ENCODE data around the gene GALE.

GRCh38 chr1:23807453-23807852, 6.9 kb upstream of the GALE start:
- TF ChIP-seq, protein P1, sequence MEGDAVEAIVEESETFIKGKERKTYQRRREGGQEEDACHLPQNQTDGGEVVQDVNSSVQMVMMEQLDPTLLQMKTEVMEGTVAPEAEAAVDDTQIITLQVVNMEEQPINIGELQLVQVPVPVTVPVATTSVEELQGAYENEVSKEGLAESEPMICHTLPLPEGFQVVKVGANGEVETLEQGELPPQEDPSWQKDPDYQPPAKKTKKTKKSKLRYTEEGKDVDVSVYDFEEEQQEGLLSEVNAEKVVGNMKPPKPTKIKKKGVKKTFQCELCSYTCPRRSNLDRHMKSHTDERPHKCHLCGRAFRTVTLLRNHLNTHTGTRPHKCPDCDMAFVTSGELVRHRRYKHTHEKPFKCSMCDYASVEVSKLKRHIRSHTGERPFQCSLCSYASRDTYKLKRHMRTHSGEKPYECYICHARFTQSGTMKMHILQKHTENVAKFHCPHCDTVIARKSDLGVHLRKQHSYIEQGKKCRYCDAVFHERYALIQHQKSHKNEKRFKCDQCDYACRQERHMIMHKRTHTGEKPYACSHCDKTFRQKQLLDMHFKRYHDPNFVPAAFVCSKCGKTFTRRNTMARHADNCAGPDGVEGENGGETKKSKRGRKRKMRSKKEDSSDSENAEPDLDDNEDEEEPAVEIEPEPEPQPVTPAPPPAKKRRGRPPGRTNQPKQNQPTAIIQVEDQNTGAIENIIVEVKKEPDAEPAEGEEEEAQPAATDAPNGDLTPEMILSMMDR (conservative IDR thresholded peaks at IDR 0.05 in 1 of 2, IDR thresholded peaks at IDR 0.05 in 1 of 2; ENCODE audit: low read depth in 1 of 2, low read length in 2 of 2) = no peak
- TF ChIP-seq EZH2 (IDR thresholded peaks at IDR 0.05; ENCODE audit: low read length, missing control alignments) = no peak
